Daoy (cell line): ENCODE data around the gene PPP1R7. TPM values are rescaled to one million over a fixed set of nuclear protein-coding genes. Genes with fewer than 3 reads are reported as not detected.

Experiments used
- DNase-seq: peaks from one replicate; pipeline ENCODE4 v3.0.0-alpha.2; 2015; ENCODE audit warnings: low read depth
- total RNA-seq: library from RNA; depleted of rRNA; stranded (reverse); fragments of >200 nt; shearing (Covaris generic); gene quantifications from 2 replicates; pipeline ENCODE4 v1.2.3, GENCODE V29; 2014

Gene PPP1R7
- total RNA-seq, 1 experiment from 2014 or later, result 74.7 TPM

DNA sequence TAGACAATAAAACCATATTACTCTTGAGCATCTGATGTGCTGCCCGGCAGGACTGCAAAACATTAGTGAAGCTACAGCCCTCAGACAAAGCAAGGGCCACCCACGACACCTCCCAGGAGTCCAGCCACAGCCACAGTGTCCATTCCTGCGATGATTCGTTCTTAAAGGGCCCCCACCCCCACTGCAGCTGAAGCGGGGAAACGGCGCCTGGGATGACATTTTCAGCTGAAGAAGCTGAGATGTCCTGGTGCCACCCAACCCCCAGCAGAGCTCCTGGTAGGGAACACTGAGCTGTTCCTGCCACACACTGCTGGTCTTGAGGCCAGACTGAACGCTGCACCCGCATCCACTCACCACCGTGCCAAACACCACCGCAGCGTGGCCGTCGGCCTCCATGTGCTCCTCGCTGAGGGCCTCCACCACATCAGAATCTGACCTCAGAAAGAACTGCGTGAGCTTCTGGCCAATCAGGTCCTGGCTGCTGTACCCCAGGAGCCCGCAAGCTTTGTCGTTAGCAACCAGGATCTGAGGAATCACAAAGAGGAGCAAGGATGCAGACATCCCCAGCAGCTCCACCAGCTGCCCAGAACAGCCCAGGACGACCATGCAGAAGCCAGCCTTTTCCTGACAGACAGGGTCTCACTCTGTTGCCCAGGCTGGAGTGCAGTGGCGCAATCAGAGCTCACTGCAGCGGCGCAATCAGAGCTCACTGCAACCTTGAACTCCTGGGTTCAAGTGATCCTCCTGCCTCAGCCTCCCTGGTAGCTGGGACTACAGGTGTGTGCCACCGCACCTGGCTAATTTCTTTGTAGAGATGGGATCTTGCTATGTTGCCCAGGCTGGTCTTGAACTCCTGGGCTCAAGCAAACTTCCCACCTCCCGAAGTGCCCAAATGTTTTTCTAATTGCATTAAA lies 10.5 kb upstream of the PPP1R7 start:
- DNase-seq, result no peak

DNA sequence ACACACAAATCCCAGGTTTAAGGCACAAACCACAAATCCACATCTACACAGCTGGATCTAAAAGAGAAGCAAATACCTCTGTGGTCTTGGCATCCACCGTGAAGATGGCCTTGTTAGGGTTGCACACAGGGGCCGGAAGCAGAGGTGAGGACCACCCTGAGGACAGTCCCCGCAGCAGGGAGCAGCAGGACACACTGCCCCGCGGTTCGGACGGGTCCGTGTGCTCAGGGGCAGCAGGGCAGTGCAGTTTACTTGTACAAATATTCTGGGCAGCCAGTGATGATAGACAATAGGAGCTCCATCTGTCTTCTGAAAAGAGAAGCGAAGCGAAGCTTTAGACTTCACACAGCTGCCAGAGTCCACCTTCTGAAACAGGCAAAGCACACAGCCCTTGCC lies 9.8 kb upstream of the PPP1R7 start:
- no peak for DNase-seq

DNA sequence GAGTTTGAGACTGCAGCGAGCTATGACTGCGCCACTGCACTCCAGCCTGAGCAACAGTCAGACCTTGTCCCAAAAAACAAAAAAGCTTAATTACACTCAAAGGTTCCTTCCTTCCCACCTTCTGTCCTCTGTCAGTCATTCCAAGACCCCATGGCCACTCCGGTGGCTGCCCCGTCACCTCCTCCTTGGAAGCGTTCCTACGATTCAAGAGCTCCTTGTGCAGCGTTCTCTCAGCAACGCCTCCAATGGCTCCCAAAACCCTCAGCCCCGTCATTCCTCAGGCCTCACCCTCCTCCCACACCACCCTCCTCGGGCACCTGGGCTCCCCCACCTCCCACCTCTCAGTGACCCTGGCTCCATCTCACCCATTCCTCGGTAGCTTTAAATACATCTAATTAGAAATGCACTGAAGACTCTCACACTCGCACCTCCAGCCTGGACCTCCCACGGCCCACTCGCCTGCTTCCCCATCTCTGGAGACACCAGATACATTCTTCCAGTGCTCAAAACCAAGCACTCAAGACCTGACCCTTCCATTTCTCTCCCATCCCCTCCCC lies 9.0 kb upstream of the PPP1R7 start:
- DNase-seq, result no peak

DNA sequence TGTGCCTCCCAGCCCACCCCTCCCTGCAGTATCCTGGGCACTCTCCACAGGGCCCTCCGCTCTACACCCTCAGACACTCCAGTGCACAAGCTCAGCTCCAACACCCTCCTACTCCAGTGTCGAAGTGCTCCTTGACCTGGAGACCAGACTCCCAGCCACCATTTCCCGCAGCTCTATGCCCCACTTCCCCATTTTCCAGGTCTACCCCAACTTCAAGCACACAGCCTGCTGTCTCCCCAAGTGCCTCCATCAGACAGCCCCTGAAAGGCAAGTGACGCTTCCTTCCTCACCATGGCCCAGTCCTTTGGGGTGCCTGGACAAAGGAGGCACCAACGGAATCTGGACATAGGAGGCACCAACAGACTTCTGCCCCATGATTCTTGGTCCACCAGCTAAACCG lies 8.2 kb upstream of the PPP1R7 start:
- DNase-seq, result no peak

DNA sequence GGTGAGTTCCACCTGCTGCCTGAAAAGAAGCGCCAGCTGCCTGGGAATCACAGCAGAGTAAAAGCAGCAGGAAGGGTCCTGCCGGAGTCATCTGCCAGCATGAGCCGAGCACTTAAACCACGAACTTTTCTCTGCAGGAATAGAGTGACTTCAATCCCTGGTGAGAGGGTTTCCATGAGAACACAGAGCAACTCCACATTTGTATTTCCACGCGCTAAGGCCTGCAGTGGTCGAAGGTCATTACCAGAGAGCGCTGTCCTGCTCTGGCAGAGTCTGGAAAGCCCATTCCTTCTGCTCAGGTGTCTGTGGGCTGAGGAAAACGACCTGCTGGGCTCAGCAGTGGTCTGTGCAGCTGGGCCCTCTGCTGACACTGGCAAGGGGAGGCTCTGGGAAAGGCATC lies 7.7 kb upstream of the PPP1R7 start:
- DNase-seq, result no peak

DNA sequence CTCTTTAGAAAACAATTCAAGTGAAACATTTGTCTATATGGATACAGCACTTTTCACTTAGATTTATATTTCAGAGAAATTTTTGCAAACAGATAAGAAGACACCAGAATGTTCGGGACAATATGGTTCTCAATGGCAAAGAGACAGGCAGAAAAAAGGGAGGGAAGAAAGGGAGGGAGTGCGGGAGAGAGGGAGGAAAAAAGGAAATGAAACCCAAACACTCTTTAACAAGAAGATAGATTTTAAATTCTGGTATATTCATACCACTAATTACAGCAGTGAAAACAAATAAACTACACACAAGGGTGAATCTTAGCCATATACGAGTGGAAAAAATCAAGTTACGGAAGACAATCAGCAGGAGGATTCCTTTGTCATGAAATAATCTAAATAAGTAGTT lies 4.0 kb upstream of the PPP1R7 start:
- DNase-seq, result no peak

DNA sequence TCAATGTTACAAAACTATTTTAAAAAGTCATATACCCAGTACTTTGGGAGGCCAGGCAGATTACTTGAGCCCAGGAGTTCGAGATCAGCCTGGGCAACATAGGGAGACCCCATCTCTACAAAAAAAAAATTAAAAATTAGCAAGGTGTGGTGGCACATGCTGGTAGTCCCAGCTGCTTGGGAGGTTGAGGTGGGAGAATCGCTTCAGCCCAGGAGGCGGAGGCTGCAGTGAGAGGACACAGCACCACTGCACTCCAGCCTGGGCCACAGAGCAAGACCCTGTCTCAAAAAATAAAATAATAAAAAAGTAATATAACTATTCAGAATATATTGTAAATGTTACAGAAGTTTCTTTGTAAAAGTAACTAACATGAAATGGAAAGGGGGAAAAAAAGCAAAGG lies 2.9 kb upstream of the PPP1R7 start:
- no peak for DNase-seq

DNA sequence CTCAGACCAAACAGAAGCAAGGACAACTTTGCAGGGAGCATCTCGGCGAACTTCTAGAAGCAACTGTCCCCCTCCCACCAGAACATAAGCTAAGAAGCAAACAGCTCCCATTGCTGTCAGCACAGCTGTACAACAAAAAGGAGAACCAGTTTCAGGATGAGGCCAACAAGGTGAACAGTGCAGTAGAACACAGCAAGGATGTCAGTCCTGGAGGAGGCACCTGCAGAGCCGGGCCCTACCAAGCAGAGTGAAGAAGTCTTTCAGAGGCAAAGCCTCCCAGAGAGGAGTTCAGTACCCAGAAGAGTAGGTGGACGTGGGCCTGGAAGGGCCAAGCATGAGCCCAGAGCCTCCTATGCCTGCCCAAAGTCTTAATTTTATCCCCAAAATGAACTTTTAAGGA lies 2.0 kb upstream of the PPP1R7 start:
- DNase-seq, result no peak

DNA sequence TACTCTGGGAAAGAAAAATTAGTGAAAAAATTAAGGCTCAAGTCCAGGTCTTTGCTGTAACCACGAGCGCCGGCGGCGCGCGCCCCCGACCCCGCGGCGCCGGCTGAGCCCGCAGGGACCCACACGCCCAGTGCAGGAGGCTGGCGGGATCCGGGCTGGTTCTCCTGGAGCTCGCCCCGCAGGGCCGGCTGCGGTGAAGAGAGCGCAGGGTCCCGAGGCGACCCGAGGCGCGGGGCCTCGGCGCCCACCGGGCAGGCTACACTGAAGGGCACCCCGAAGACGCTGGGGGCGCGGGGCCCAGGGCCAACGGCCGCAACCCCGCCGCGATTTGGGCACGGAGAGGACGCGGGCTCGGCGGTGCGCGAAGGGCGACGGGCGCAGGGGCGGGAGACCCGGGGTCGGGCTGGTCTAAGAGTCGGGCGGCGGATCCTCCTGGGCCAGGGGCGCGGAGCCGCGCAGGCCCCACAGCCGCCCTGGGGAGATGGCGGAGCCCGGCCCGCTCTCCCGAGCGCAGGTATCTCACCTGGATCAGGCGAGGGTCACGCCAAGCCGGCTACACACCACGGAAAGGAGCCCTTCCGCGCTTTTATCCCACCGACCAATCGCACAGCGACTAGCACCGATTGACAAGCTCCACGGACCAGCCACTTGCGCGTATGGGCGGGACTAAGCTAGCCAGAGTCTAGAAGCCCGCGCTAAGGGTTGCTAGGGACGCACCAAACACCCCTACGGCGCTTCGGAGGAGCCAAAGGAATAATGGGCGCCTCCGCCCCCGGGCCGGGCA lies 1.2 kb upstream of the PPP1R7 start, which contains the start of gene PASK:
PASK (minus strand) TSS at position 582 of the 784 bp plus-strand sequence. CDS start 6,440 bp downstream, outside the sequence.
- DNase-seq, result peak; percentile 97

DNA sequence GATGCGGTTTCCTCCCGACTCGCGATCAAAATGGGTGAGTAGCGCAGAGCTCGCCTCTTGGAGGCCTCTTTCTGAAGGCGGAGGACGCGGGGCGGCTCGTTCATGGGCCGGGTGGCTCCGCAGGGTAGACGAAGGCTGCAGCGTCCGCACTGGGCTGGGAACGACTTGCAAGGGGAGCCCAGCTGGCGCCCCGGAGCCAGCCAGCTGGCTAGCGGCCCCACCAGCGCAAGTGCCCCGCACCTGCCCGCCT lies 667 bp upstream of the PPP1R7 start:
- DNase-seq, result no peak

DNA sequence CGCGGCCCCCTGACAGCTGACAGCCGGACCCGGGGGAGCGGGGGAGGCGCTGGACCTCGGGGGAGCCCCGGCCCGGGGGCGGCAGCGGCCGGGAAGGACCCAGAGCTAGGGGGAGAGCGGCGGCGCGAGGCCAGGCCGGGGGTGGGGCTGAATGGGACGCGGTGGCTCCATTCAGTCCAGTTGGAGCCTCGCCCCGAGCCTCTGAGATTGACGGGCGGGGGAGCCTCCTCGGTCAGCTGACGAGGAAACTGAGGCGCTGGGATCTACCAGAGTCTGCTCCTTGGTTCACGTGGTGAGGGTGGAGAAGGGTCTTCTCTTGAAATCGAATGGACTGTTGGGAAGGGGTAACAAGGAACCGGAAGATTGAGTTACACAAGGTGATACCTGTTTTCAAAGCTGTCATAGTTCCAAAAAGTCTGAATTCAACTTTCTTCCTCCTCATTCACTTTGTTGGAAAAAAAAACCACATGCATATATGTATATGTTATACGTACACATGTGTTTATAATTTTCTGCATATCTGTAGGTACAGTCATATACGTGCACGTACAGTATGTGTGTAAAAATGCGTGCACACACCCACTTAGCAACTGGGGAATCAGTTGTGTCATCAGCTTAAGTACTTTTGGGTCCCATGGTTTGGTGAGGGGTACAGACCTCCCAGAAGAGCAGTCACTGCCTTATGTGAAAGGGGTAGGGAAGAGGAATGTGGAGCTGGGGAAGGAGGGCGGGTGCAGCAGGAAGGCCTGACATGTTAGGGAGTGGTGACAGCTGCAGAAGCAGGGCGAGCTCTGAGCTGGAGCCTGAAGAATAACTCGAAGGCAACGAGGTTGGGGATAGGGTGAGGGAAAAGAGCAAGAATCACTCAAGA lies 628 bp downstream of the PPP1R7 start:
- DNase-seq, result no peak

DNA sequence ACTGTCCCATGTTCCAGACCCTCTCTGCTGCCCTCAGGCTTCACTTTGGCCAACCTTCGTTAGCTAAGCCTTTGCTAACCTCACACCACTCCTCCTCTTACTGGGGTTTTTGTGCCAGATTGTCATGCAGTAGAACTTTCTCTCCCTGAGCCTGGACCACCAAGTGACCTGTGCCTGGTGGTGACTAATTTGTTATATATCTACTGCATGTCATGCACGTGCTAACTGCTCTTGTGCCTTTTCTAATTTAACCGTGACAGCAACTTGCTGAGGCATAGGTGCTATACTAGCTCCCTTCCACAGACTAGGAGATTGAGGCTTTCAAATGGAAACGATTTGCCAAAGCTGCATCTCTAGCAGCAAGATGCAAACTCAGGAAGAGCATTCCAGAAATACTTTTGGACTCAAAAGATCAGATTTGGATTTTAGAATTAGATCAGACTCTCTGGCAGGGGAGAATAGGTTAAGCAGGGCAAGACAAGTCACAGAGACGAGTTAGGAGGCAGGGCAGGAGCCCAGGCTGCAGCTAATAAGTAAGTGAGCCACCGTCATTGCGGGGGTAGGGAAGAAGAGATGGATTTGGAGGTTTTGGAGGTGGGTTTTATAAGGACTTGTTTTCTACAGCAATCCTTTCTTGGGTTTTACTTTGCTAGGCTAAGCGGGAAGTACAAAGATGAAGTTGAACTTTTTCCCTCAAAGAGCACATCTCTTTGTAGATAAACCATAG lies 1.8 kb downstream of the PPP1R7 start:
- DNase-seq, result no peak

DNA sequence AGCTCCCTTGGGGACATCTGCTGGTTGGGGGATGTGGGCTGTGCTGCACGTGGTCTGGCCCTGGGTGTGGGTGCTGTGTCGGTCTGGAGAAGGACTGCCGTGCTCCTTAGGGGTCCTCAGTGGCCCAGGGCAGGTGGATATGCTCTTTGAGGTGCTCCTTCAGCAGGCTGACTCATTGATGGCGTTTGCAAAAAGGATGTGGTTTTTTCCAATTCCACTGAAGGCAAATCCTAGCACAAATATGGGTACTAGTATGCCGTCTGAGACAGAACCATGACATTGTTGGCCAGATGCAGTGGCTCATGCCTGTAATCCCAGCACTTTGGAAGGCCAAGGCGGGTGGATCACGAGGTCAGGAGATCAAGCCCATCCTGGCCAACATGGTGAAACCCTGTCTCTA lies 3.3 kb downstream of the PPP1R7 start:
- no peak for DNase-seq

DNA sequence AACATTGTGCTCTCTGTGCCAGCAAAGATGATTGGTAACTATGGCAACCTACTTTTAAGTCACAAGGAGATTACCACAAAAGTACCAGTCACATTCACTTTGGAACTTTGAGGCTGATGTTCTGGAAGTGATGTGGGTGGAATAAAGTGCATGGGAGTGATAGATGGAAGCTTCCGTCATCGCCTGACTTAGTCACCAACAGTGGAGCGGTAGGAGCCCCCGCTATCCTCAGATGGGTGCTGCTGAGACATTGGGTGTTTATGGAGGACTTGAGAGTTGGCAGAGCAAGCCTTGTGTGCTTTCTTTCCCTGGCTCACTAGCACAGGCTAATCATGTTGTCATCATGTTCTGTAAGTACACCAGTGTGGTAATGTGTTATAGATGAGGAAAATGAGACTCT lies 4.6 kb downstream of the PPP1R7 start:
- DNase-seq, result peak; percentile 25

DNA sequence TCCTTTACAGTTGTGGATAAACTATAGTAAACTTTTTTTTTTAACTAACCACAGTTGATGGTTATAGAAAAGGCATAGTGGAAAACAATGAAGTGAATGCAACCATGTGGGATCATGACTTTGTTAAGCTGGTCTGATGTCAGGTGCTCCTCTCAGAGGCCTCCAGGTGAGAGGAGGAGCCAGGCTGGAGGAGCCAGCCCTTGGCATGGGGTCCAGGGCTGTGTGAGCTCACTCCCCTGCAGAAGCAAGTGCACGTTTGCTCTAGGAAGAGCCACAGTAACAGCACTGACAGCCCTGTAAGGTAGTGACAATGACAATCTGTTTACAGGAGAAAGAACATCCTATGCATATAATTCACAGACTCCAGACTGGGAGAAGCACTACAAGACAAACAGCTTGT lies 5.7 kb downstream of the PPP1R7 start:
- DNase-seq, result no peak

DNA sequence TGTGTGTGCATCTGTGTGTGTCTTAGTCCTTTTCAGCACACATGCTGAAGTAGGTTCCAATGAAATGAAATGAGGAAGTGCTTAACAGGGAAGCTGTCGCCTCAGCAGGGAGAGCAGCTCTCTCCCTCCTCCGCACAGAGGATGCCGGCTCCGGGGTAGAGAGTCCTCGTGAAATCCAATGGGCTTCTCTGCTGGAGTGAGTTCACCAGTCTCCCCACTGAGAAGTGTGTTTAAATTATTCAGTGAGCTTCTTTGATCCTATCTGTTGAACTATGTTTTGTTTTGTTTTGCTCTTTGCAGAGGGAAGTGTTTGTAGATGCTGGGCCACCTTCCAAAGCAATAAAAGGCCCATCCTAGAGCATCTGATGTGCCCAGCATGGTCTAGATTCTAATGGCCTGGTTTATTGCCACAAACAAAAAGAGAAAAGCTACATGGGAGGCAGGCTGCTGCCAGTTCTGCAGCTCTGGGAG lies 6.7 kb downstream of the PPP1R7 start:
- no peak for DNase-seq

DNA sequence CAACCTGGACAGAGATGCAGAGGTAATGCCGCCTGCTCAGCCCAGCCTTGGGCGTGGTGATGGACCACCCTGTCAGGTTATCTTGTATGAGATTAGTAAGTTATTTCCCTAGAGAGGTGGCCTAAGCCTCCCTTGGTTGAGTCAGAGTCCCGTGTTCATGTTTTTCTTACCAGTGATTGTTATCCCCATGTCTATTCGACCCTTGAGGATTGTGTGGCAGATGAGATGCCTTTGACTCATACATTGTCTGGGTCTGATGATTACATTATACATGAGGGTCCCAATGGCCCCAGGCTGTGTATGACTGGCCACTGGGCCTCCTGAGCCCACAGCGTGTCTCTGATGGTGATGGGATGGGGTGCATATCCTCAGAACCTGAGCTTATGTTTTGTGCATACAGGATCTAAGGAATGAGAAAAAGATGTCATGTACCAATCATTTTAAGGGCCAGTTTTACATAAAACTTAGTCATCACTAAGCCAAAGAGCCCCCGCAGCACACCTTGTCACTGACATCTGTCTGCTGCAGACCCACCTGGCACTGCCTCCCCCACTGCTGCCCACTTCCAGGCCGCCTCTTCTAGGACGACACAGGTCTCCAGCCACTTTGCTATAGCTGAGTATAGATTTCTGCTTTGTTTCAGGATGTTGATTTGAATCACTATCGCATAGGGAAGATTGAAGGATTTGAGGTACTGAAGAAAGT lies 7.7 kb downstream of the PPP1R7 start:
- peak; percentile 72 for DNase-seq

DNA sequence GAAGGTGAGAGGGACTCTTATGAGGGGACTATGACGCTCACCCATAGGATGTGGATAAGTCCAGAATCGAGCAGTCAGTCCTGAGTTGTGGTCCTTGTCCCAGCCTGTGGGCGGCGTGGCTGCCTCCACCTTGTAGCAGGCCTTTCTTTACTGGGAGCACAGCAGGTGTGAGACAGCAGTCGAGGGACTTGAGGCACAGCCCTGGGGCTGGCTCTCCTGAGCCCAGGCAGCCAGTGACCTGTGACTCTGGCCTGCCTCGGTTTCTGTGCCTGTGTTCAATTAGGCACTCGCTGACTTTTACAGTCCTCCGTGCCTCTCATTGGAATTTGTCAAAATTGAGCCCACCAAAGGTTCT lies 8.3 kb downstream of the PPP1R7 start:
- DNase-seq, result no peak

DNA sequence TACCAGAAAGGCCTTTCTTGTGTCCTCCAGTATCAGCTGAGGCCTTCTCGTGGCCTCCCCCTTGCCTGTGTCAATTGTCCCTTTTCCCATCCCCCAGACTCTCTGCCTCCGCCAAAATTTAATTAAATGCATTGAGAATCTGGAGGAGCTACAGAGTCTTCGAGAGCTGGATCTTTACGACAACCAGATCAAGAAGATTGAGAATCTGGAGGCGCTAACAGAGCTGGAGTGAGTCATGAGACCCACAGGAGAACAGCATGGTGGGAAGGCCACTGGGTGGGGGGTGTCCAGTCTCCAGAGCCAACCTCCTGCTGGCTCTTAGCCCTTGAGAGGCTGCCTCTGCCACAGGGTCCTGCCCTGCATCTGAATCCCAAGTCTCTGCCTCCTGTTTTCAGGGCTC lies 8.8 kb downstream of the PPP1R7 start:
- DNase-seq, result no peak

DNA sequence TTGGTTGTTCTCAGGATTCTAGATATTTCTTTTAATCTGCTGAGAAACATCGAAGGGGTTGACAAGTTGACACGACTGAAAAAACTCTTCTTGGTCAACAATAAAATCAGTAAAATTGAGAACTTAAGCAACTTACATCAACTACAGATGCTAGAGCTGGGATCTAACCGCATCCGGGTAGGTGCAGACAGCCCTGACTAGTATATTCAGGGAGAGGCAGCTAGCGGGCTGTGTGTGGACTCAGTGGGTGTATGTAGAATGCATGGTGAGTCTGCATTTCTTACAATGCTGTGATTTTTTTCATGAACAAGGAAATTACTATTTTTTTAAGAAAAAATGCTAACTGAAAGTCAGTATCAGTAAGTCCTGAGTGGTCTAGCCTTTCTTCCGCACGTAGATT lies 10.1 kb downstream of the PPP1R7 start:
- no peak for DNase-seq
